Stimulated activated CD8-positive, alpha-beta memory T cell treated with anti-CD3 and anti-CD28 coated beads, Interleukin-15, amount 100 ng/mL, for 1 hour (primary cell): ENCODE results near the gene SRPRB.

Source experiments
- DNase-seq: peaks from one replicate; pipeline ENCODE4 v3.0.0-alpha.2; 2020; ENCODE audit warnings: low read depth

SRPRB gene, protein sequence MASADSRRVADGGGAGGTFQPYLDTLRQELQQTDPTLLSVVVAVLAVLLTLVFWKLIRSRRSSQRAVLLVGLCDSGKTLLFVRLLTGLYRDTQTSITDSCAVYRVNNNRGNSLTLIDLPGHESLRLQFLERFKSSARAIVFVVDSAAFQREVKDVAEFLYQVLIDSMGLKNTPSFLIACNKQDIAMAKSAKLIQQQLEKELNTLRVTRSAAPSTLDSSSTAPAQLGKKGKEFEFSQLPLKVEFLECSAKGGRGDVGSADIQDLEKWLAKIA

GRCh38 chr3:133805702-133806475 is at the start of gene SRPRB:
SRPRB (plus strand) TSS chr3:133805815; CDS start chr3:133805849, 34 bp downstream.
- peak; percentile 91 for DNase-seq

- no peak for DNase-seq
These were observed 48.6 kb upstream of the SRPRB start for GRCh38 chr3:133756716-133757694.

GRCh38 chr3:133757701-133758567 is 47.7 kb upstream of the SRPRB start:
- DNase-seq, result no peak

GRCh38 chr3:133758568-133758928 is 47.1 kb upstream of the SRPRB start:
- no peak for DNase-seq

DNA sequence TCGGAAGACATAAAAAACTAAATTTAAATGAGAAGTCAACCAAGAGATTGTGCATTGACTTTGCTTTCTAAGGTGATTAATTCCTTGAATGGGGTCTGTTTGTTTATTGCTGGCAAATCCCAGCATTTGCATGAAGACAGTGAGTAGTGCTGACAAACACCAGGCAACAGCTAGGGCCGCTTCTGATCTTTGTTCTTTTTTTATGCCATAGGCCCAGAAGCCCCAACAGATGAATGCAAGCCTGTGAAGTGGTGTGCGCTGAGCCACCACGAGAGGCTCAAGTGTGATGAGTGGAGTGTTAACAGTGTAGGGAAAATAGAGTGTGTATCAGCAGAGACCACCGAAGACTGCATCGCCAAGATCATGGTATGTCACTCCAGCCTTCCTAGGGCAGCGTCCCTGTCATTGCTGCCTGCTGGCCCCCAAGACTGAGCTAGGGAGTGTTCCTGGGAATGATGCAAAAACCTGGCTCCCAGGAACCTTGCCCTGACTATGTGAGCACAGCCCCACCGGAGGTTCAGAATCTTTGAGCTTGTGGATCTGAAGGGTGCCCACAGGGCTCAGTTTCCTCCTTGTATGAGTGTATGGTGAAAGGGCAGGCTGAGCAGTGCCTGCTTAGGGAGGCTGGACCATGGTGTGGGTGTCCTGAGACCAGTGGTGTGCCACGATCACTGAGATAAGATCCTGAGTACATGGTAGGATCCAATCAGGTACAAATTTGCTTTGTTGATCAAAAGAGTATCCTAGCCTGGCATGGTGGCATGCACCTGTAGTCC is 46.5 kb upstream of the SRPRB start:
- DNase-seq, result no peak

DNA sequence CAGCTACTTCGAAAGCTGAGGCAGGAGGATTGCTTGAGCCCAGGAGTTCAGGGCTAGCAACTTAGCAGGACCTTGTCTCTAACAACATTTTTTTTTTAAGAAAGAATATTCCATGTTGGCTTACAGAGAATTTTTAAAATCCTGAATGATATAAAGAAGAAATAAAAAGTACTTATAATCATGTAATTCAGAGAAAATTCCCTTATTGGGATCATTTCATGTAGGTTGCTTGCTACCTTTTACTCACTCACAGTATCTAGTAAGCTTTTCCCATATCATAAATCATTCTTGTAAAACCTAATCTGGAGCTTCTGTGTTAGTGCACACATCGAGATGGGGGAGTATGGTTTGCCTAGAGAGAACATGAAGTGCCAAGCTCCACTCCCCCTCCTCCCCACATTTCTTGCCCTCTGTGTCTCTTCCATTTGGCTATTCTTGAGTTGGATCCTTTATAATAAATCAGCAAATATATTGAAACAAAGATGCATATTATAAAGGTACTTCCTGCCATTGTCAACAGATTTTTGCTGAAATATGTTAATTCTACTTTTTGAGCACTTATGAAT is 45.8 kb upstream of the SRPRB start:
- DNase-seq, result no peak

GRCh38 chr3:133760916-133761315 is 44.7 kb upstream of the SRPRB start:
- DNase-seq, result no peak

DNA sequence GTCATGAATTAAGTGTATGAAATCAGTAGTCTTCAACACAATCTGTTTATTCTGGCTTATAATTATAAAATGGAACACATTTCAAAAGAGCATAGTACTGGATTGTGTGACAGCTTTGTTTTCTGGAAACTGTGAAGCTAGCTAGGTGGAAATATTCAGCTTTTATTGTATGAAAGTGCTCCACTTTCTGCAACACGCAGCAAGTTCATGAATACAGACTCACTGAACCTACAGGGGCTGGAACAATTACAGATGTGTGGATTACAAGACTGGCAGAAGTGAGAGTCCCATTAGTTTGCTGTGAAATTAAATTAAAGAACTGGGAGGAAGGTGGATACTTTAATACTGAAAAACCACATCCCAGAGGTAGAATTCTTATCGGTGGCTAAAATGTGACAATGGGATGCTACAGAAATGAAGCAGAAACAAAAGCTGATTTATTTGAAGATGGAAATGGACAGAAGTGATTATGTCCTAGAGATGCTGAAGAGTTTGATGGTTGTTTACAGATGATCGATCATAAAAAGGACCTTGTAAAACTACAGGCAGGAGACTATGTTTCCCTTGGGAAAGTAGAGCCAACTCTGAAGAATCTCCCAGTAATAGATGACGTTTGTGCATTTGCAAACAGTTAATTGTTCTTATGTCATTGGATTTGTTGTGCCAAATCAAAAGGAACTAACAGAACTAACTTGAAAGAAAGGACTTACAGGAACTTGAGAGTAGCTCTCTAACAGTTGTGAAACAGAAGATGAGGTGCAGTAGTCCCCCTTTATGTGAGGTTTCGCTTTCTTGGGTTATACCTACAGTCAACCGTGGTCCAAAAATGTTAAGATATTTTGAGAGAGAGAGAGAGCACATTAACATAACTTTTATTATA is 43.8 kb upstream of the SRPRB start:
- no peak for DNase-seq

DNA sequence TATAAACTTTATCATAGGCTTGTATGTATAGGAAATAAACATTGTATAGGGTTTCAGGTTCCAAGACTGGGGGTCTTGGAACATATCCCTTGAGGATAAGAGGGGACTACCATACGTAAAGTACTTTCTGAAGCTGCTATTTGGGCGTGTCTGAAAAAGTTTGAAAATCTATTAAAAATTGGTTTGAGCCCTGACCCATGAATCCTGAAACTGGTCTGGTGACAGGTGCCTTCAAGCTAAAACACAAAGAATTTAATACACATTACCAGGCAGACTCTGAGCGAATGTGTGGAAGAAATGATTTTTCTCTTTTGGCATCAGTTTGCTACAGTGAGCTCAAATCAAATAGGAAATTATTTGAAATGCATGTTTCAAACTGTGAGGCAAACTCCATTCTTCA is 43.1 kb upstream of the SRPRB start:
- DNase-seq, result no peak

DNA sequence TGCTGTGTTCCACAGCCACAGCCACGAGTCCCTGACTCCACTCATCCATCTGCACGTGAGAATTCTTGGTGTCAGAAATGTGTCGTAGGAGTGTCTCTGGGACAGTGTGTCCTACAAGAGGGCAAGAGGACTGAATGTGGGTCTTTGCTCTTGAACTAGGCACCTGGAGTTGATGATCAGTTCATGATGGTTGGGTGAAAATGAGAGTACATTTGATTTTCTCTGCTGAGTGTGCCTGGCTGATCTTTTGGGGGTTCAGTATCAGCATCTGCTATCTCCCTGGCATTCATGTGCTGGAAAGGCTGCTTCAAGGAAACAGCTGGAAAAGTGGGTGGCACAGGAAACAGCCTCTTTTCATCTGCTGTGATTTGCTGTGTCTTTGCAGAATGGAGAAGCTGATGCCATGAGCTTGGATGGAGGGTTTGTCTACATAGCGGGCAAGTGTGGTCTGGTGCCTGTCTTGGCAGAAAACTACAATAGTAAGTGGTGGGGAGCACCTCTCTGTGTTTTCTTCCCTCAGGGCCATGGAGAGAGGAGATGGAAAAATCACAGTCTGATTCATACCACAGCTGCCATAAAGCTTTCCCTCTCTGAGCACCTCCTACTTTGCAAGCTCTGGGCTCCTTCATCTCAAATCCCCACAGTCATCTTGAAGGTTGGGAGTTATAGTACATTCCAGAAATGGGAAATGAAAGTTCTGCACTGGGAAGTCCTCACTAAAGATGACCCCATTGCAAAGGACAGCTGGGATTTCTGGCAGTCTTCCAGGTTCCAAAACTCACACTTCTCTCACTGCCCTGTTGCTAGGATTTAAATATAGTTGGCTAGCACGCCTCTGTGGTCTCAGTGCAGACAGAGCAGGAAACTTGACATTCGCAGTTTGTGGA is 41.6 kb upstream of the SRPRB start:
- no peak for DNase-seq

DNA sequence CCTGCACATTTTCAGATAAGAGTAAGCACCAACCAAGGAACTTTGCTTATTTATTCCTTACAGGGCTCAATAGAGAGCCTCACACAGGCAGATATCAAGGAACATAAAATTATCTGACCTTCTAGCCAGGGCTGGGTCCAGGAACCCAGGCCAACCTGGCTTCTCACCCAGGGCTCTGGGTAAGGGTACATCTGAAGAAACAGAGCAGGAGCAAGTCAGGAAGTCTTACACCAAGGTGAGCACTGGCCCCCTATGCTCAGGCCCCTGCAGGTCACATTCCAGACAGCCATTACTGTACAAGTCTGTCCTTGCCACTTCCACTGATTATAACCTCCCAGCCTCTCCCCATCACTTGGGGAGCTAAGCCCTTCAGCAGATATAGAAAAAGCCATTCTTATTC is 40.4 kb upstream of the SRPRB start:
- no peak for DNase-seq

DNA sequence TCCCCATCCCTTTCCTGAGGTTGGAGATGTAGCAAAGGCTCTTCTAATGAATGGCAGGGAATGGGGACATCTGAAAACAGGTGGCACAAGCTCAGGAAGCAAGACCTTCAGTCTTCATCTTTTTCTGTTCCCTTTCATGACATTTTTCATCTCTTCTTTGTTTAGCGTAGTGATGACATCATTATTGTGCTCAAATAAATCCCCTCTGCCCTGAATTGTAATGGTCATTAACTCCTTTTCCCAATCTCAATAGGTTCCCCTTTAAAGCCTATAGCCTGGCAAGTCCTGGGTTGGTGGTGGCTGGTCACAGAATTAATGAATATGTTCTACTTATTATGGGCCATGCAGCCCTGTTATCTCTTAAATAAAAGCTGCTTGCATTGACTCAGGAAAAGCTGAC is 38.0 kb upstream of the SRPRB start:
- no peak for DNase-seq

DNA sequence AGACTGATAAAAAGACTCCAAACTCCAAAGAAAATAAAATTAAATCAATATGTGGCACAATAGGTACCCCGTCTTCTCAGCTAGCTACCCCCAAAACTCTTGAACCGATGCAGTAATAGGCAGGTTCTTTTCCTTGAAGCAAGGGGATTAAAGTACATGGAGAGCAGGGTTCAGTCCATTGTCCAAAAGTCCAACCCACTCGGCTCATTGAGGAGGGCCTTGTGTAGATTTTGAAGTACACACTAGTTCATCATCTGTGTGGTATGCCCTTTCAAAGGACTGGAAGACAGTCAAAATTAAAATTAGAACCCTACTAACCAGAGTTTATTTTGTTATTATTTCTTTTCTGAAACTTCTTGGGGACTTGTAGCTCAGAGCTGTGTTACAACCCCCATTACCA is 36.1 kb upstream of the SRPRB start:
- no peak for DNase-seq

GRCh38 chr3:133773732-133774131 is 31.9 kb upstream of the SRPRB start:
- no peak for DNase-seq

DNA sequence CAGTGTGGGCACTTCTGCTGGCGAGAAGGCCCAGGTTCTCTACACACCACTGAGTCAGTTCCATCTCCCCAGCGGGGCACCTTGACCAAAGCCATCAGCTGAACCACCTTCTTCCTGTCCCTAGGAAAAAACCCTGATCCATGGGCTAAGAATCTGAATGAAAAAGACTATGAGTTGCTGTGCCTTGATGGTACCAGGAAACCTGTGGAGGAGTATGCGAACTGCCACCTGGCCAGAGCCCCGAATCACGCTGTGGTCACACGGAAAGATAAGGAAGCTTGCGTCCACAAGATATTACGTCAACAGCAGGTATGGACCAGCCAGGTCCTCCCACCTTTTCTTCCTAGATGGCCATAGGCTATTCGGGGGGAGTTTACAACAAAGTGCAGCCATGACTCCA is 30.3 kb upstream of the SRPRB start:
- DNase-seq, result no peak

- DNase-seq, result no peak
These were observed 29.8 kb upstream of the SRPRB start for GRCh38 chr3:133775835-133776234.

DNA sequence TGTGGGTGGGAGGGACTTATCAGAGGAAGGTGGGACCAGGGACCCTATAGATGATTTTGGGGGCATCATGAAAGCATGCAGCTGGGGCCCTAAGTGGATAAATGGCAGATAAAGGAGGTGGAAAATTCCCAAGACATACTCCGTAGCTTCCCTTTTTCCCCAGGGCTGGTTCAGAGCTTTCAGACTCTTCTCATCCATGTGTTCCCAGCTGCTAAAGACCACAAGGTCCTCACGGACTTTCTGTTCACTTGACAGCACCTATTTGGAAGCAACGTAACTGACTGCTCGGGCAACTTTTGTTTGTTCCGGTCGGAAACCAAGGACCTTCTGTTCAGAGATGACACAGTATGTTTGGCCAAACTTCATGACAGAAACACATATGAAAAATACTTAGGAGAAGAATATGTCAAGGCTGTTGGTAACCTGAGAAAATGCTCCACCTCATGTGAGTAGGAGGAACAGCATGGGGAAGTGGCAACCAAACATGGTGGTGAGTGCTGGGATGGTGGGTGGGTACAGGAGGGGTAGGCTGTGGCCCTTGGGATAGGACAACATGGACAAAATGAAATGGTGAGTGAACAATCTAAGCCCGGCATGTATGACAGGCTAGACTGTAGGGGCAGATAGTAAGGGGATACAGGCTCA is 28.7 kb upstream of the SRPRB start:
- DNase-seq, result no peak
